ENCODE measurements around the gene OSBPL3.
A peak's percentile ranks its signal among the peaks of the same experiment; 100 is the strongest.

The OSBPL3 gene

GRCh38 chr7:24980534-24981170 is 674 bp upstream of the OSBPL3 start:
- DNase-seq: peak; percentile 43

- peak; percentile 80 for DNase-seq
Measured at GRCh38 chr7:24979470-24979862, 512 bp downstream of the OSBPL3 start.

GRCh38 chr7:24978843-24979469 is 1.0 kb downstream of the OSBPL3 start:
- DNase-seq: no peak

GRCh38 chr7:24975644-24976260 is 4.2 kb downstream of the OSBPL3 start:
- no peak for DNase-seq

GRCh38 chr7:24975172-24975571 is 4.8 kb downstream of the OSBPL3 start:
- no peak for DNase-seq

- no peak for DNase-seq
Measured at GRCh38 chr7:24974026-24974832, 5.7 kb downstream of the OSBPL3 start.

- no peak for DNase-seq
Measured at GRCh38 chr7:24972991-24973390, 7.0 kb downstream of the OSBPL3 start.

GRCh38 chr7:24972166-24972477 is 7.9 kb downstream of the OSBPL3 start:
- DNase-seq: no peak

GRCh38 chr7:24971333-24972165 is 8.4 kb downstream of the OSBPL3 start:
- no peak for DNase-seq

GRCh38 chr7:24970676-24971075 is 9.3 kb downstream of the OSBPL3 start:
- no peak for DNase-seq

- DNase-seq: no peak
Measured at GRCh38 chr7:24968165-24968564, 11.8 kb downstream of the OSBPL3 start.

GRCh38 chr7:24967696-24968095 is 12.3 kb downstream of the OSBPL3 start:
- no peak for DNase-seq

GRCh38 chr7:24966802-24967201 is 13.2 kb downstream of the OSBPL3 start:
- DNase-seq: no peak

GRCh38 chr7:24965831-24966708 is 13.9 kb downstream of the OSBPL3 start:
- DNase-seq: peak; percentile 56

GRCh38 chr7:24964191-24964590 is 15.8 kb downstream of the OSBPL3 start:
- DNase-seq: no peak

GRCh38 chr7:24963218-24963617 is 16.8 kb downstream of the OSBPL3 start:
- peak; percentile 38 for DNase-seq

GRCh38 chr7:24962418-24962962 is 17.5 kb downstream of the OSBPL3 start:
- no peak for DNase-seq

GRCh38 chr7:24959735-24960485 is 20.1 kb downstream of the OSBPL3 start:
- no peak for DNase-seq

GRCh38 chr7:24958399-24958798 is 21.6 kb downstream of the OSBPL3 start:
- DNase-seq: no peak

GRCh38 chr7:24956021-24956420 is 24.0 kb downstream of the OSBPL3 start:
- no peak for DNase-seq

GRCh38 chr7:24955313-24955712 is 24.7 kb downstream of the OSBPL3 start:
- no peak for DNase-seq
